WTC11 (cell line): ENCODE measurements around the gene IP6K2. TPM values are rescaled to one million over a fixed set of nuclear protein-coding genes. Genes with fewer than 3 reads are reported as not detected.
A peak's percentile ranks its signal among the peaks of the same experiment; 100 is the strongest.

Experiments used
- ATF1 ChIP-seq: sonication (generic); formaldehyde crosslinking; IDR thresholded peaks from 2 replicates; pipeline ENCODE4 v1.8.1; 2023; ENCODE audit warnings: mild to moderate bottlenecking, moderate library complexity, missing genetic modification reagents
- ATF3 ChIP-seq: sonication (generic); formaldehyde crosslinking; conservative IDR thresholded peaks from 2 replicates; pipeline ENCODE4 v1.8.1; 2022; ENCODE audit warnings: mild to moderate bottlenecking, missing genetic modification reagents
- E2F1 ChIP-seq: sonication (generic); formaldehyde crosslinking; IDR thresholded peaks from 2 replicates; pipeline ENCODE4 v1.8.0; 2022; ENCODE audit warnings: mild to moderate bottlenecking, missing genetic modification reagents
- ESRRA ChIP-seq: sonication (generic); formaldehyde crosslinking; IDR thresholded peaks from 2 replicates; pipeline ENCODE4 v1.8.1; 2022; ENCODE audit warnings: mild to moderate bottlenecking, missing genetic modification reagents, borderline replicate concordance
- JAZF1 ChIP-seq: fragments of 250-450 bp; sonication (Bioruptor Pico); IDR thresholded peaks from 2 replicates; pipeline ENCODE4 v1.9.0; 2021; ENCODE audit warnings: moderate library complexity, mild to moderate bottlenecking, inconsistent platforms
- JUN ChIP-seq: sonication (generic); formaldehyde crosslinking; IDR thresholded peaks from 2 replicates; pipeline ENCODE4 v1.8.0; 2023; ENCODE audit warnings: mild to moderate bottlenecking, missing genetic modification reagents
- KAT7 ChIP-seq: sonication (generic); formaldehyde crosslinking; IDR thresholded peaks from 2 replicates; pipeline ENCODE4 v1.8.1; 2023; ENCODE audit warnings: missing genetic modification reagents, mild to moderate bottlenecking, borderline replicate concordance
- OVOL2 ChIP-seq: fragments of 250-450 bp; sonication (Bioruptor Pico); IDR thresholded peaks from 2 replicates; pipeline ENCODE4 v1.9.0; 2021; ENCODE audit warnings: mild to moderate bottlenecking, borderline replicate concordance
- RELA ChIP-seq: sonication (generic); formaldehyde crosslinking; IDR thresholded peaks from 2 replicates; pipeline ENCODE4 v1.8.1; 2022; ENCODE audit warnings: missing genetic modification reagents, mild to moderate bottlenecking, borderline replicate concordance
- RORB ChIP-seq: fragments of 250-450 bp; sonication (Bioruptor Pico); IDR thresholded peaks from 2 replicates; pipeline ENCODE4 v1.9.0; 2021; ENCODE audit warnings: mild to moderate bottlenecking
- STAT6 ChIP-seq: sonication (generic); formaldehyde crosslinking; conservative IDR thresholded peaks from 2 replicates; pipeline ENCODE4 v1.8.1; 2023; ENCODE audit warnings: mild to moderate bottlenecking, low read depth, missing genetic modification reagents, moderate library complexity
- USF1 ChIP-seq: sonication (generic); formaldehyde crosslinking; IDR thresholded peaks from 2 replicates; pipeline ENCODE4 v1.8.0; 2022; ENCODE audit warnings: mild to moderate bottlenecking, missing genetic modification reagents
- USF2 ChIP-seq: sonication (generic); formaldehyde crosslinking; IDR thresholded peaks from 2 replicates; pipeline ENCODE4 v1.8.1; 2023; ENCODE audit warnings: mild to moderate bottlenecking, missing genetic modification reagents, moderate library complexity
- ZNF138 ChIP-seq: sonication (generic); formaldehyde crosslinking; conservative IDR thresholded peaks from 2 replicates; pipeline ENCODE4 v1.8.1; 2022; ENCODE audit warnings: mild to moderate bottlenecking, moderate library complexity, missing genetic modification reagents
- ZNF219 ChIP-seq: sonication (generic); formaldehyde crosslinking; IDR thresholded peaks from 2 replicates; pipeline ENCODE4 v1.8.0; 2023; ENCODE audit warnings: missing genetic modification reagents, mild to moderate bottlenecking, borderline replicate concordance
- ZNF232 ChIP-seq: sonication (generic); formaldehyde crosslinking; IDR thresholded peaks from 2 replicates; pipeline ENCODE4 v1.8.0; 2022; ENCODE audit warnings: mild to moderate bottlenecking, missing genetic modification reagents
- ZNF263 ChIP-seq: sonication (generic); formaldehyde crosslinking; IDR thresholded peaks from 2 replicates; pipeline ENCODE4 v1.8.1; 2022; ENCODE audit warnings: low read depth, mild to moderate bottlenecking, moderate library complexity, missing genetic modification reagents
- ZNF416 ChIP-seq: fragments of 250-450 bp; sonication (Bioruptor Pico); IDR thresholded peaks from 2 replicates; pipeline ENCODE4 v1.9.0; 2021; ENCODE audit warnings: mild to moderate bottlenecking, inconsistent platforms
- ZNF423 ChIP-seq: fragments of 250-450 bp; sonication (Bioruptor Pico); IDR thresholded peaks from 2 replicates; pipeline ENCODE4 v2.1.2; 2022; ENCODE audit warnings: mild to moderate bottlenecking, moderate library complexity
- total RNA-seq: library from RNA; stranded (reverse); gene quantifications from 3 replicates; pipeline ENCODE4 v1.2.3, GENCODE V29; 2021
- TF ChIP-seq, protein P1 (sequence below): fragments of 250-450 bp; sonication (Bioruptor Pico); IDR thresholded peaks from 2 replicates; pipeline ENCODE4 v1.9.0; 2021; ENCODE audit warnings: mild to moderate bottlenecking
- TF ChIP-seq, protein P2 (sequence below): sonication (generic); formaldehyde crosslinking; IDR thresholded peaks from 2 replicates; pipeline ENCODE4 v1.8.0; 2022; ENCODE audit warnings: missing genetic modification reagents
- TF ChIP-seq, protein P3 (sequence below): sonication (generic); formaldehyde crosslinking; IDR thresholded peaks from 2 replicates; pipeline ENCODE4 v1.8.1; 2023; ENCODE audit warnings: mild to moderate bottlenecking, missing genetic modification reagents, moderate library complexity
- TF ChIP-seq, protein P4 (sequence below): fragments of 250-450 bp; sonication (Bioruptor Pico); IDR thresholded peaks from 2 replicates; pipeline ENCODE4 v1.9.0; 2021; ENCODE audit warnings: moderate library complexity, mild to moderate bottlenecking, inconsistent platforms, borderline replicate concordance

IP6K2 gene
- total RNA-seq, 1 experiment from 2014 or later, result 123 TPM

GRCh38 chr3:48661501-48662144 is 55.4 kb downstream of the IP6K2 start (continued):
- TF ChIP-seq E2F1 (peak; percentile 99), ATF3 (CRISPR knock-in tag) (peak; percentile 94), ZNF416 (peak; percentile 83; the same call in 1 of the 2 replicates), STAT6 (peak; percentile 99), USF2 (CRISPR knock-in tag) (peak; percentile 79), ATF1 (CRISPR knock-in tag) (peak; percentile 99), ZNF263 (CRISPR knock-in tag) (peak; percentile 94), KAT7 (CRISPR knock-in tag) (peak; percentile 100; the same call in 1 of the 2 replicates), RORB (CRISPR knock-in tag) (no peak), ZNF232 (CRISPR knock-in tag) (peak; percentile 100), ZNF219 (CRISPR knock-in tag) (peak; percentile 100), OVOL2 (no peak), ZNF138 (CRISPR knock-in tag) (peak; percentile 97), USF1 (CRISPR knock-in tag) (peak; percentile 96), ESRRA (peak; percentile 100), JUN (peak; percentile 100), ZNF423 (CRISPR knock-in tag) (peak; percentile 51), RELA (CRISPR knock-in tag) (peak; percentile 100), JAZF1 (CRISPR knock-in tag) (no peak)
- TF ChIP-seq, protein P1, sequence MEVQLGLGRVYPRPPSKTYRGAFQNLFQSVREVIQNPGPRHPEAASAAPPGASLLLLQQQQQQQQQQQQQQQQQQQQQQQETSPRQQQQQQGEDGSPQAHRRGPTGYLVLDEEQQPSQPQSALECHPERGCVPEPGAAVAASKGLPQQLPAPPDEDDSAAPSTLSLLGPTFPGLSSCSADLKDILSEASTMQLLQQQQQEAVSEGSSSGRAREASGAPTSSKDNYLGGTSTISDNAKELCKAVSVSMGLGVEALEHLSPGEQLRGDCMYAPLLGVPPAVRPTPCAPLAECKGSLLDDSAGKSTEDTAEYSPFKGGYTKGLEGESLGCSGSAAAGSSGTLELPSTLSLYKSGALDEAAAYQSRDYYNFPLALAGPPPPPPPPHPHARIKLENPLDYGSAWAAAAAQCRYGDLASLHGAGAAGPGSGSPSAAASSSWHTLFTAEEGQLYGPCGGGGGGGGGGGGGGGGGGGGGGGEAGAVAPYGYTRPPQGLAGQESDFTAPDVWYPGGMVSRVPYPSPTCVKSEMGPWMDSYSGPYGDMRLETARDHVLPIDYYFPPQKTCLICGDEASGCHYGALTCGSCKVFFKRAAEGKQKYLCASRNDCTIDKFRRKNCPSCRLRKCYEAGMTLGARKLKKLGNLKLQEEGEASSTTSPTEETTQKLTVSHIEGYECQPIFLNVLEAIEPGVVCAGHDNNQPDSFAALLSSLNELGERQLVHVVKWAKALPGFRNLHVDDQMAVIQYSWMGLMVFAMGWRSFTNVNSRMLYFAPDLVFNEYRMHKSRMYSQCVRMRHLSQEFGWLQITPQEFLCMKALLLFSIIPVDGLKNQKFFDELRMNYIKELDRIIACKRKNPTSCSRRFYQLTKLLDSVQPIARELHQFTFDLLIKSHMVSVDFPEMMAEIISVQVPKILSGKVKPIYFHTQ (CRISPR knock-in tag), result no peak
- TF ChIP-seq, protein P2, sequence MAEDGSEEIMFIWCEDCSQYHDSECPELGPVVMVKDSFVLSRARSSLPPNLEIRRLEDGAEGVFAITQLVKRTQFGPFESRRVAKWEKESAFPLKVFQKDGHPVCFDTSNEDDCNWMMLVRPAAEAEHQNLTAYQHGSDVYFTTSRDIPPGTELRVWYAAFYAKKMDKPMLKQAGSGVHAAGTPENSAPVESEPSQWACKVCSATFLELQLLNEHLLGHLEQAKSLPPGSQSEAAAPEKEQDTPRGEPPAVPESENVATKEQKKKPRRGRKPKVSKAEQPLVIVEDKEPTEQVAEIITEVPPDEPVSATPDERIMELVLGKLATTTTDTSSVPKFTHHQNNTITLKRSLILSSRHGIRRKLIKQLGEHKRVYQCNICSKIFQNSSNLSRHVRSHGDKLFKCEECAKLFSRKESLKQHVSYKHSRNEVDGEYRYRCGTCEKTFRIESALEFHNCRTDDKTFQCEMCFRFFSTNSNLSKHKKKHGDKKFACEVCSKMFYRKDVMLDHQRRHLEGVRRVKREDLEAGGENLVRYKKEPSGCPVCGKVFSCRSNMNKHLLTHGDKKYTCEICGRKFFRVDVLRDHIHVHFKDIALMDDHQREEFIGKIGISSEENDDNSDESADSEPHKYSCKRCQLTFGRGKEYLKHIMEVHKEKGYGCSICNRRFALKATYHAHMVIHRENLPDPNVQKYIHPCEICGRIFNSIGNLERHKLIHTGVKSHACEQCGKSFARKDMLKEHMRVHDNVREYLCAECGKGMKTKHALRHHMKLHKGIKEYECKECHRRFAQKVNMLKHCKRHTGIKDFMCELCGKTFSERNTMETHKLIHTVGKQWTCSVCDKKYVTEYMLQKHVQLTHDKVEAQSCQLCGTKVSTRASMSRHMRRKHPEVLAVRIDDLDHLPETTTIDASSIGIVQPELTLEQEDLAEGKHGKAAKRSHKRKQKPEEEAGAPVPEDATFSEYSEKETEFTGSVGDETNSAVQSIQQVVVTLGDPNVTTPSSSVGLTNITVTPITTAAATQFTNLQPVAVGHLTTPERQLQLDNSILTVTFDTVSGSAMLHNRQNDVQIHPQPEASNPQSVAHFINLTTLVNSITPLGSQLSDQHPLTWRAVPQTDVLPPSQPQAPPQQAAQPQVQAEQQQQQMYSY (CRISPR knock-in tag), result peak; percentile 88
- TF ChIP-seq, protein P3, sequence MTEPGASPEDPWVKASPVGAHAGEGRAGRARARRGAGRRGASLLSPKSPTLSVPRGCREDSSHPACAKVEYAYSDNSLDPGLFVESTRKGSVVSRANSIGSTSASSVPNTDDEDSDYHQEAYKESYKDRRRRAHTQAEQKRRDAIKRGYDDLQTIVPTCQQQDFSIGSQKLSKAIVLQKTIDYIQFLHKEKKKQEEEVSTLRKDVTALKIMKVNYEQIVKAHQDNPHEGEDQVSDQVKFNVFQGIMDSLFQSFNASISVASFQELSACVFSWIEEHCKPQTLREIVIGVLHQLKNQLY (CRISPR knock-in tag), result peak; percentile 99
- TF ChIP-seq, protein P4, sequence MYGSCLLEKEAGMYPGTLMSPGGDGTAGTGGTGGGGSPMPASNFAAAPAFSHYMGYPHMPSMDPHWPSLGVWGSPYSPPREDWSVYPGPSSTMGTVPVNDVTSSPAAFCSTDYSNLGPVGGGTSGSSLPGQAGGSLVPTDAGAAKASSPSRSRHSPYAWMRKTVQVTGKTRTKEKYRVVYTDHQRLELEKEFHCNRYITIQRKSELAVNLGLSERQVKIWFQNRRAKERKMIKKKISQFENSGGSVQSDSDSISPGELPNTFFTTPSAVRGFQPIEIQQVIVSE (CRISPR knock-in tag), result no peak
- TF ChIP-seq, all 79 proteins: peak for 63
